ENCODE results near the gene NDUFA5. TPM values are rescaled to one million over a fixed set of nuclear protein-coding genes. Genes with fewer than 3 reads are reported as not detected.
"Not testable (repeated sequence)": the region's sequence is repeated elsewhere in the genome, so short reads cannot be mapped to it uniquely, and the experiment has no call there.

NDUFA5 gene
- total RNA-seq, 1 donor from 2014 or later, result 31.6 TPM

- no peak for DNase-seq (ENCODE audit: extremely low read depth, low read depth, low spot score)
These were observed 764 bp upstream of the NDUFA5 start for GRCh38 chr7:123558289-123558874.

DNA sequence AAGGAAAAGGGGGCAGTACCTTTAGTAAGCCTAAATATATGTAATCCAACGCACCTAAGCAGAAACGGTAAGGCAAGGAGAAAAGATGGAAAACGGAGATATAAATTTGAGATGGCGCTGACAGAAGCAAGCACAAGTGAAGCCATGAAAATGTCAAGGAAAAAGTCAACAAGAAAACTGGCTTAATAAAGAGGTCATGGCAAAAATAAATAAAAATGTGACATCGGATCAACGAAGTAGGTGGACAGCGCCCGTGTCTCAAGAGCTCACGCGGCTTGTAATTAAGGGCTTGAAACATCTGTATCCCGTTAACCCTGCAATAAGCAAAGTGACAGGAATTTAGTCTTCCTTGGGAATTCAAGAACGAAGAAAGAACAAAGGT lies 611 bp downstream of the NDUFA5 start:
- no peak for DNase-seq (ENCODE audit: extremely low read depth, low read depth, low spot score)

DNA sequence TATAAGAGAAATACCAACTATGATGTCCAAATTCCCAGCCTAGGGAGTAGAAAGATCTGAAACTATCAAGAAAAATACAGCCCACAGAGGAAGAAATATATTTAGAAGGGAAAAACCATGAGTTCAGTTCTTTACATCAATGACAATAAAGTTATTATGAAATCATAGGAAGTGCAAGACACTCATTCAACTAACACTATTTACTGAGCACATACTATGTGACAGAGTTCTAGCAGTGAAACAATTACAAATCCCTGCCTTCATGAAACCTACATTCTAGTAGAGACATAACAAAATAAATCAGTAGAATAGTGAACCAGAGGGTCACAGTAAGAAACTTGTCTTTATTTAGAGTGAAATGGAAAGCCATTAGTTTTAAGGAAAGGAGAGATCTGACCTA lies 2.1 kb downstream of the NDUFA5 start:
- DNase-seq (ENCODE audit: extremely low read depth, low read depth, low spot score), result no peak

- DNase-seq (ENCODE audit: extremely low read depth, low read depth, low spot score), result no peak
These were observed 4.5 kb downstream of the NDUFA5 start for GRCh38 chr7:123553159-123553558.

DNA sequence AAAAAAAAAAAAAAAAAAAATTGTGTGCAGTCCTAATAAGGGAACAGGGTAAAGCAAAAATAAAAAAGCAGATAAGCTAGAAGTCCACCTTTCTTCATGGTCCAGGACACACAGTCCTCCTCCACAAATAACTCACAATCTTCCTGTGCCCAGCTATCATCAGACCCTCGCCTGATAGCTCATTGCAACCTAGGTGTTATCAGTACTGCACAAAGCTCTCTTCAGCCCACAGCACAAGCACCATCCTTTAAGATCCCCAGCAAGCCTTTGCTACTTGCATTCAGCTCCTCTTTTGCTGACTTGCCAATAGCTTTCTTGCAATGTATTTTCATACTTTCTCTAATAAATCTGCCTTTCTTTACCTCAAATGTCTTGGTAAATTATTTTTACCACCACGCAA lies 5.0 kb downstream of the NDUFA5 start:
- no peak for DNase-seq (ENCODE audit: extremely low read depth, low read depth, low spot score)

DNA sequence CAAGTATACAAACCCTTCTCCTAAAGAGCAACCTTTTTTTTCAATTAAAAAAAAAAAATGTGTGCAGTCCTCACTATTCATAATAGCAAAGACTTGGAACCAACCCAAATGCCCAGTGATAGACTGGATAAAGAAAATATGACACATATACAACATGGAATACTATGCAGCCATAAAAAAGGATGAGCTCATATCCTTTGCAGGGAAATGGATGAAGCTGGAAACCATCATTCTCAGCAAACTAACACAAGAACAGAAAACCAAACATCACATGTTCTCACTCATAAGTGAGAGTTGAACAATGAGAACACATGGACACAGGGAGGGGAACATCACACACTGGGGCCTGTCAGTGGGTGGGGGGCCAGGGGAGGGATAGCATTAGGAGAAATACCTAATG lies 5.5 kb downstream of the NDUFA5 start:
- not testable (repeated sequence) for DNase-seq (ENCODE audit: extremely low read depth, low read depth, low spot score)

DNA sequence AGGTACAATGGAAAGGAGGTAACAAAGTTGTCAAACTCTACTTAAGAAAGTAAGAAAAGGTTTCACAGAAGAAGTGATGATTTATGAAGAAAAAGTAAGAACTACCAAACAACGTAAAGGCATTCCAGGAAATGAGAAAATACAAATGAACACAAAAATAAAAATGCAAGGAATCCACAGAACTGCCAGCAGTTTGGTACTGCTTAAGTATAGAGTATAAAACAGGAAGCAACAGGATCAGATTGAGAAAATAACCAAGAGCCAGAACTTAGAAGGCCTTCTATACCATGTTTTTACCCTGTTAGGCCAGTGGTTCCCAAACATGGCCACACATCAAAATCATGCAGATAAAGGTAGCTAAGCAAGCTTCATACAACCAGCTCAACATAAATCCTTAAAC lies 9.2 kb downstream of the NDUFA5 start:
- DNase-seq (ENCODE audit: extremely low read depth, low read depth, low spot score), result no peak

- no peak for DNase-seq (ENCODE audit: extremely low read depth, low read depth, low spot score)
These were observed 17.7 kb downstream of the NDUFA5 start for GRCh38 chr7:123539871-123540270.

- no peak for DNase-seq (ENCODE audit: extremely low read depth, low read depth, low spot score)
These were observed 18.7 kb downstream of the NDUFA5 start for GRCh38 chr7:123538897-123539296.

DNA sequence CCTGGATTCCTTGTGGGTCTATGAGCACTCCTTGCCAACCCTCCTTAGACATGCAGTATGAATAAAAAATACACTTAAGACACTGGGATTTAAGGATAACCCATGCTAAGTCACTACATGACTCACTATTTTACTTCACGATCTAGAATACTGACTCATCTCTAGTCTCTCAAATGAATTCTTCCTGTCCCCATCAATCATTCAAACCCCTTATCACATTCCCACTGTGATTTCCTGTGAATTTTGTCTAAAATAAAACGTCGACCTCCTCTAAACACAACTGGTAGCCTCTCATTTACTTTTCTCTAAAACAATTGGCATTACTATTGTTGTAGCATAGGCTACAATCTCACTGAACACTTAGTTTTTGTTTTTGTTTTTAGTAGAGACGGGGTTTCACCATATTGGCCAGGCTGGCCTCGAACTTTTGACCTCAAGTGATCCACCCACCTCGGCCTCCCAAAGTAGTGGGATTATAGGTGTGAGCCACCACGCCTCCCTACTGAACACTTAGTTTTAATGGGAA lies 19.4 kb downstream of the NDUFA5 start:
- DNase-seq (ENCODE audit: extremely low read depth, low read depth, low spot score), result peak; percentile 60

GRCh38 chr7:123537026-123537642 lies 20.5 kb downstream of the NDUFA5 start:
- no peak for DNase-seq (ENCODE audit: extremely low read depth, low read depth, low spot score)

DNA sequence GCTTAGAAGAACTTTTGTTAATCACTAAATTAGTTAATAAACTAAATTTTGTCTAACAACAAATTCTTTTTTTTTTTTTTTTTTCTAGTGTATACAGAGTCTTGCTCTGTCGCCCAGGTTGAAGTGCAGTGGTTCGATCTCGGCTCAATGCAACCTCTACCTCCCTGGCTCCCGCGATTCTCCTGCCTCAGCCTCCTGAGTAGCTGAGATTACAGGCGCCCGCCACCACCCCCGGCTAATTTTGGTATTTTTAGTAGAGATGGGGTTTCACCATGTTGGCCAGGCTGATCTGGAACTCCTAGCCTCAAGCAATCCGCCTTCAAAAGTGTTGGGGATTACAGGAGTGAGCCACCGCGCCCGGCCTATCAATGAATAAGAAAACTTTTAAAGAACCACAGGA lies 22.1 kb downstream of the NDUFA5 start:
- no peak for DNase-seq (ENCODE audit: extremely low read depth, low read depth, low spot score)

DNA sequence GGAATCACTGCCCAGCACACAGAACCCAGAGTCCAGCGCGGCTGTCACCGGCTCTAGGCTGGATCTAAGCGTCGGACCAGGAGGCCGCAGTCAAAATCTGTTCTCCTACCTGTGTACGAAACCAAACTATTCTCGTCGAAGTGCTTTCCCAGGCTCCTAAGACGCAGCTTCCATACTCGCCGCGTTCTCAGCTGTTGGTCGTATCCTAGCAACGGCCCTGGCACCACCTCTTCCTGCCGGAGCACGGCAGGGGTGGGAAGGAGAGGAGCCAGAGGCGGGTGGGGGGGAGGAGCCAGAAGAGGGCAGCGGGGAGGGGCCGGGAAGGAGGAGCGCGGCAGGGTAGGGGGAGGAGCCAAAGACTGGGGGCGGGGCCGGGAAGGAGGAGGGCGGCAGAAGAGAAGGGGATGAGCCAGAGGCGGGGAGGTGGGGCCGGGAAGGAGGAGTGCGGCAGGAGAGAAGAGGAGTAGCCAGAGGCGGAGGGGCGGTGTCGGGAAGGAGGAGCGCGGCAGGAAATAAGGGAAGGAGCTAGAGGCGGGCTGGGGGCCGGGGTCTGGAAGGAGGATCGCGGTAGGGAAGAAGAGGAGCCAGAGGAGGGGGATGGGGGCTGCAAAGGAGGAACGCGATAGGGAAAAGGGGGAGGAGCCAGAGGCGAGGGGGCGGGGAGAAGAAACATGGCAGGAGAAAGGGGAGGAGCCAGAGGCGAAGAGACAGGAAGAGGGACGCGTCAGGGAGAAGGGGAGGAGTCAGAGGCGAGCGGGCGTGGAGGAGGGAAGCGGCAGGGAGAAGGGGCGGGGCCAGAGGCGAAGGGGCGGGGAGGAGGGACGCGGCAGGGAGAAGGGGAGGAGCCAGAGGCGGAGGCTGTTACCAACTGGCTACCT lies 23.0 kb downstream of the NDUFA5 start, which contains the start of gene IQUB:
Gene IQUB, minus strand, starts transcription at position 213 of the 878 bp plus-strand sequence. CDS start 22,255 bp downstream, outside the sequence.
- peak; percentile 81 for DNase-seq (ENCODE audit: extremely low read depth, low read depth, low spot score)

DNA sequence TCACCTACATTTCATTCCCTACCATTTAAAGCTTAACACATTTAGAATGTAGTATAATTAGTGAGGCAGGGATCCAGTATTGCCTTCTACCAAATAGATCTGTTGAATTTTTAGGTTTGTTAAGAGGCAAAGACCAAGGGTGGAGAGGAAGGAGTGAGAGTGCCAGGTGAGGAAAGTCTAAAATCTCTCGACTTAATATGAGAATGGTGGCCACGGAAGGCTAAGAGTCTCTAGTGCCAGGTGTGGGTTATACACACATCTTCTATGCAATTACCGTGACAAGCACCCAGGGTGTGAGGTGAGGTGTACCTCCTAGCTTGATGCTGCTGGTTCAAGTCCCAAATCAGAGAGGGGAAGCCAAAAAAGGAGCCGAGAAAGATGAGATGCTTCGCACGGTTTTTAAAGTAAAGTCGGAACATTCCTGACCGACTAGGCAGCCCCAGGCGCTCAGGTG lies 23.7 kb downstream of the NDUFA5 start:
- no peak for DNase-seq (ENCODE audit: extremely low read depth, low read depth, low spot score)

GRCh38 chr7:123533553-123533917 lies 24.1 kb downstream of the NDUFA5 start:
- DNase-seq (ENCODE audit: extremely low read depth, low read depth, low spot score), result no peak

GRCh38 chr7:123532788-123533552 lies 24.6 kb downstream of the NDUFA5 start:
- not testable (repeated sequence) for DNase-seq (ENCODE audit: extremely low read depth, low read depth, low spot score)

- DNase-seq (ENCODE audit: extremely low read depth, low read depth, low spot score), result not testable (repeated sequence)
These were observed 25.3 kb downstream of the NDUFA5 start for GRCh38 chr7:123532343-123532742.

- DNase-seq (ENCODE audit: extremely low read depth, low read depth, low spot score), result not testable (repeated sequence)
These were observed 27.5 kb downstream of the NDUFA5 start for GRCh38 chr7:123530035-123530591.

DNA sequence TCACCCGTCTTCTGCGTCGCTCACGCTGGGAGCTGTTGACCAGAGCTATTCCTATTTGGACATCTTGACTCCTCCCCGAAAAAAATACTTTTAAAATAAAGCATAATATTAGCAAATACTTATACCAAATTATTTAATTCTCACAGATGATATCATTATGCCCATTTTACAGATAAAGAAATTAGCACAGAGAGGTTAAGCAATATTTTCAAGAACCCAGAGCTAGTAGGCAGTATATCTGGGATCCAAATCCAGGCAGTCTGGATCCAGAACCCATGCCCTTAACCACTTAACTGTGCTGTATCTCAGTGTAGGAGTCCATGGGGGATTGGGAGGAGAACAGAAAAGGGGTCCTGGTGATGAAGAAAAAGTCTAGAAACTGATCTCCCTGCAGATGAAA lies 29.4 kb downstream of the NDUFA5 start:
- DNase-seq (ENCODE audit: extremely low read depth, low read depth, low spot score), result no peak

GRCh38 chr7:123527712-123528225 lies 29.8 kb downstream of the NDUFA5 start:
- DNase-seq (ENCODE audit: extremely low read depth, low read depth, low spot score), result not testable (repeated sequence)

Data from glomerular endothelial cell (primary cell).